ENCODE measurements around the gene FAM72B.
"Not testable (repeated sequence)": the region's sequence is repeated elsewhere in the genome, so short reads cannot be mapped to it uniquely, and the experiment has no call there.

FAM72B gene

DNA sequence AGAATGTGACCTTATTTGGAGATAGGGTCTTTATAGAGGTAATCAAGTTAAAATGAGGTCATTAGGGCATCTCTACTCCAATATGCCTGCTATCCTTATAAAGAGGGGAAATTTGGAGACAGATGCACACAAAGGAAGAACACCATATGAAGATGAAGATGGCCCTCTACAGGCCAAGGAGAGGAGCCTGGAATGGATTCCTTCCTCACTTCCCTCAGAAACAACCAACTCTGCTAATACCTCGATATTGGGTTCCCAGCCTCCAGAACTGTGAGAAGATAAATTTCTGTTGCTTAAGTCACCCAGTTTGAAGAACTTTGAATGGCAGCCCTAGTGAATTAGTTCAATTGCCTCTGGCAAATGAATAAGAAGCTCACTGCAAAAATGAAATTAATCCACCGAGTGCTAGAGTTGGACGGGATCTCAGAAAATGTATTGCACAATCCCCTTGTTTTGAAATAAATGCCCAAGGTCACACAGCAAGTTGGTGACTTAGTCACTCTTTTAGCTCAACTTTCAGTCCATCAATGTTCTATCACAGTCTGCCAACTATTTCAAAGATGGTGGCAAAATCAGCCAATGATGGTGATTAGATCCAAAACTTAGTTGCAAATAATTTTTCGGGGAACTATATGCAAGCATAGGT is 27.1 kb downstream of the FAM72B start:
- not testable (repeated sequence) for DNase-seq (ENCODE audit: low read depth)

DNA sequence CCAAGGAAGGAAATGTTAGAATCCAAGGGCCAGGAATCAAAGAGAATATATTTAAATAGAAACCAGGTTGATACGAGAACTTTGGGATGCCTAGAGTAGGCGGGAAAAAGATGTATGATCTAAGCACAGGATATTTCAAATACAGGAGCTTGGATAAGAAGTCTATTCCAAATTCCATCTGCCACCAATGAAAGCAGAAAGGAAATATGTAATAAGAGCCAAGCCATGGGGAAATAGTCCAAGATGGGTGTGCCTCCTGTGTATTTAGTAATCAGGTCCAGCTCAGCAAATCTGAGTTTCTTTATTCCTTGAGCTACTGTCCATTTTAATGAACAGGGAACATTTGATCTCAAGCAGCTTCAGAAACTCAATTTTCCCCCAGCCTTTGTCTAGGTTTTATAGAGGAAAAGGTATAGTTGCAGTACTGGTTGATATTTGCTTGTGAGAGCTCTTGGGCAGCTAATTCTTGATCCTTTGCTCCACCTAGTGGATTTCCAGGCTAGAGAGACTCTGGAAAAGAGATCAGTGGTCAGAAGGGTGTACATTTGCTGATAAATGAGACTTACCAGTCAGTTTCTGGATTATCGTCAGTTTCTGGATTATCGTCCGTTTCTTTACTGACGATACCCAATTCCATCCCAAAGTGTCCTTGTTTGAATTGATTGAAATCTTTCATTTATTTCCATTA is 28.3 kb downstream of the FAM72B start:
- TF ChIP-seq, protein P1, sequence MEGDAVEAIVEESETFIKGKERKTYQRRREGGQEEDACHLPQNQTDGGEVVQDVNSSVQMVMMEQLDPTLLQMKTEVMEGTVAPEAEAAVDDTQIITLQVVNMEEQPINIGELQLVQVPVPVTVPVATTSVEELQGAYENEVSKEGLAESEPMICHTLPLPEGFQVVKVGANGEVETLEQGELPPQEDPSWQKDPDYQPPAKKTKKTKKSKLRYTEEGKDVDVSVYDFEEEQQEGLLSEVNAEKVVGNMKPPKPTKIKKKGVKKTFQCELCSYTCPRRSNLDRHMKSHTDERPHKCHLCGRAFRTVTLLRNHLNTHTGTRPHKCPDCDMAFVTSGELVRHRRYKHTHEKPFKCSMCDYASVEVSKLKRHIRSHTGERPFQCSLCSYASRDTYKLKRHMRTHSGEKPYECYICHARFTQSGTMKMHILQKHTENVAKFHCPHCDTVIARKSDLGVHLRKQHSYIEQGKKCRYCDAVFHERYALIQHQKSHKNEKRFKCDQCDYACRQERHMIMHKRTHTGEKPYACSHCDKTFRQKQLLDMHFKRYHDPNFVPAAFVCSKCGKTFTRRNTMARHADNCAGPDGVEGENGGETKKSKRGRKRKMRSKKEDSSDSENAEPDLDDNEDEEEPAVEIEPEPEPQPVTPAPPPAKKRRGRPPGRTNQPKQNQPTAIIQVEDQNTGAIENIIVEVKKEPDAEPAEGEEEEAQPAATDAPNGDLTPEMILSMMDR (conservative IDR thresholded peaks at IDR 0.05; ENCODE audit: low read depth, low read length), result peak; percentile 37
- not testable (repeated sequence) for H3K4me3 ChIP-seq (ENCODE audit: low read length); DNase-seq (ENCODE audit: low read depth)

More for the DNA sequence above, 27.1 kb downstream of the FAM72B start:
- H3K4me3 ChIP-seq (ENCODE audit: low read length), result not testable (repeated sequence)

DNA sequence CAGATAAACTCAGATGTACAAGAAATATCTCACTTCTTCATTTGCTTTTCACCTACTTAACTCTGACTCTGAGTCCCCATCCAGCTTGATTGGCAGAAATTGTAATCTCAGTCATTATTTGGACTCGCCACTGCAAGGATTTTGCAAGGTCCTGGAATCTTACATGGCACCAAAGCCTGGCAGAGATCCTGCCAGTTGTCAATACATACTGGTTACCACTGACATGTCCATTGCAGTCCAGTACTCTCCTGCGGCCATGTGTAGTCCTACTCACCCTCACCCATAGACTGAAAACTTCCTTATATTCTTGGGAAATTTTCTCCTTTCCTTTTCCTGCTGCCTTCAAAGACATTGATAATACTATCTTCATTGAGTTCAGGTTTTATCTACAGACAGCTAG is 29.3 kb downstream of the FAM72B start:
- not testable (repeated sequence) for DNase-seq (ENCODE audit: low read depth); H3K4me3 ChIP-seq (ENCODE audit: low read length)

DNA sequence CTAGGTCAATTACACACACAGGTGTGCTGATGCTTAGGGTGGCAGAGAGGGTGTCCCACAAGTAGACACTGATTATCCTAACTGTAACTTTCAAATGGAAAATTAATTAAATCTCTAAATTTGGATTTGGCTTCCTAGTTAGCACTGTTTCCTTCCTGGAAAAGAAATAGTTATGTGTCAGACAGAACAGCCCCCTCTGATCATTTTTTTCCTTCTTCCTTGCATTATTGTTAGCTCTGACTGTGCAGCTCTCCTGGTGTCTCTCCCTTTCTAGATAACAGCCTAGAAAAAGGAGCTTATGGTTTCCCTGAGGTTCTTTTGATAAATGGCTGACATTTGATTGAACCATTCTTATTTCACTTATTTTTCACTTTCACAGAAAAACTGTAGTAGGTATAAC is 31.4 kb downstream of the FAM72B start:
- not testable (repeated sequence) for H3K4me3 ChIP-seq (ENCODE audit: low read length); DNase-seq (ENCODE audit: low read depth)

DNA sequence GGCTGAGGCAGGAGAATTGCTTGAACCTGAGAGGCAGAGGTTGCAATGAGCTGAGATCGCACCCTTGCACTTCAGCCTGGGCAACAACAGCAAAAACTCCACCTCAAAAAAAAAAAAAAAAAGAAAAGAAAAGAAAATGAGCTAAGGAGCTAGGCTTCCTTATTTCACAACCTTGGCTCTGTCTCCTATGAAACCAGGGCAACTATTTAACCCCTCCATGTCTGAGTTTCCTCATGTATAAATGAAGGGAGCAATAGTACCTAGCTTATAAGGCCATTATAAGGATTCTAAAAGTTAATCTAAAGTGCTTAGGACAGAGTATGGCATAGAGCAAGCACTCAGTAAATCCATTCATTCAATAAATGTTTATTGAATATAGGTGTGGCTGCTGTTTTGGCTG is 32.8 kb downstream of the FAM72B start:
- not testable (repeated sequence) for H3K4me3 ChIP-seq (ENCODE audit: low read length); DNase-seq (ENCODE audit: low read depth)

DNA sequence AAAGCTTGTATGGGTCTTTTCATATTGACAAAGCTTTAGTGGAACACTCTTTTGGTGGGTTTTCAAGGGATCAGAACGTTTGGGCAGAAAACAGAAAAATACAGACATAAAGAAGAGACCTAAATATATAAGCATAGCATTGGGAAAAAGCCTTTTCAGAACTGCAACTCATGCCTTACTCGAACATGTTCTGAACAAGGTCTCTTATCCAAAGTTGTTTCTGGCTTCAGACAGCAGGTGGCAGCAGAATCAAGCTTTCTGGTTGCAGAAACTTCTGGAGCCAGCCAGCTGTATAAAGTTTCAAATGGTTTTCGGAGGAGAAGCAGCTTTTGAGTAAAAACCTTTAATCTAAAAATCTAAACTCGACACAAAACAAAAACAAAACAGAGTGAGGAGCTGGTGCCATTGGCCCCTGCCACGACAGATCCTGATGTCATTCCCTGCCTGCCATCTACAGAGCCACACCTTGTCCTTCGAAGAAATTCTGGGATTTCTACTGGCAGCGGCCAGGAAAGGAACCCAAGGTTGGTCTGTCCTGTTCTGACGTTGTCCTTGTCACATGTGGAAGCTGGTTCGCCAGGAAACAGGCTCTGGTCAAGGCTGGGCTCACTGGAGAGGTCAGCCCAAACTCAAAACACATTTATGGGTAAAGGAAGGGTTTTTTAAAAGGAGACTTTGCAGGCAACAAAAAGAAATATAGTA is 35.5 kb downstream of the FAM72B start:
- not testable (repeated sequence) for H3K4me3 ChIP-seq (ENCODE audit: low read length)

DNA sequence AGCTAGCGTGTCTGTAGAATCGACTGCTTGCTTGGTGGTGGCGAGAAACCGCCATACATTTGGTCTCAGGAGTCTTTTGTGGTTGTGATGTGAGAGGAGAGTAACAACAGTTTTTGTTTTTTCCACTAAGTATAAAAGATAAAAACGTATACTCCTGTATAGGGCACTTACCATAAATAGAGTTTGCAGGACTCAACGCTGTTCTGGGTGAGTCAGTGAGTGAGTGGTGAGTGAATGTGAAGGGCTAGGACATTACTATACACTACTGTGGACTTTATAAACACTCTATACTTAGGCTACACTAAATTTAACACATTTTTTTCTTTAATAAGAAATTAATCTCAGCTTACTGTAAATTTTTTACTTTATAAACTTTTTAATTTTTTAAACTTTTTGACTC is 43.7 kb downstream of the FAM72B start:
- not testable (repeated sequence) for H3K4me3 ChIP-seq (ENCODE audit: low read length); DNase-seq (ENCODE audit: low read depth)

More for the DNA sequence above, 35.5 kb downstream of the FAM72B start:
- DNase-seq (ENCODE audit: low read depth), result not testable (repeated sequence)

DNA sequence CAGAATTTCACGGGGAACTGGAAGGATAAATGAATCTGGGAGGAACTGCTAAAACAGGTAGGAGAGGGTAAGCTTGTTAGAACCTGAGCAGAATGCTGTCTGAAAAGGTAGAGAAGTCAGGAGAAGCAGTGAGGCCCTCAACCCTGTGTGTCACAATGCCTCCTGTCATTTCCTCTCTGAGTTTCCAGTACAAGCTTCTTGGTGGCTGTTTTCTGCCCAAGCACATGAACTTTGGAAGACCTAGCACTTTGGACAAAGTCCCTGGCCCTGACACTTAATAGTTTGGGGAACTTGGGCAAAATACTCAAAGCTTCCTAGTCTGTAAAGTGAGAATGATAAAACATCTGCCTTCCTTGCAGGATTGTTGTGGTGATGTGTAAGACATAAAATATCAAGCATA is 52.6 kb downstream of the FAM72B start:
- DNase-seq (ENCODE audit: low read depth); H3K4me3 ChIP-seq (ENCODE audit: low read length): not testable (repeated sequence)

DNA sequence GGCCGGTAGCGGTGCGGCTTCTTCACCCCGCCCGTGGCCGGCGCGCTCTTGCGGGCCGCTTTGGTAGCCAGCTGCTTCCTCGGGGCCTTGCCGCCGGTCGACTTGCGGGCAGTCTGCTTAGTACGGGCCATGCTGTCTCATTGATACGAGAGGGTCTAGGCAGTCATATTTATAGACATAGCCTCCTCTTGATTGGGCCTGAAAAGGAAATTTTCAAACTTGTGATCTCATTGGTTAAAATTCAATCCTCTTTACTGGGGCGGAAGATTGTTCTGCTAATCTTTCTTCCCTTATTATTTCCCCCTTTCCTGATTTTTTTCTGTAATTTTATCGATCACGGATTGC is 65.7 kb downstream of the FAM72B start:
- not testable (repeated sequence) for DNase-seq (ENCODE audit: low read depth)
- H3K4me3 ChIP-seq (ENCODE audit: low read length), result peak overlapping the region; percentile 43
